Prostate gland (tissue), 2 donors: ENCODE measurements around the gene SEH1L. TPM values are rescaled to one million over a fixed set of nuclear protein-coding genes. Genes with fewer than 3 reads are reported as not detected.

Experiments
- DNase-seq: peaks from one replicate; pipeline ENCODE4 v3.0.0-alpha.2; 2019; ENCODE audit warnings: low spot score
- H3K27ac ChIP-seq, 2 donors: fragments of 200-600 bp; sonication (generic); 2 replicates each; pipeline ENCODE4 v1.5.1; 2017 to 2019
- H3K27me3 ChIP-seq: fragments of 200-600 bp; sonication (generic); replicated peaks from 2 replicates; pipeline ENCODE4 v1.5.1; 2019; ENCODE audit not compliant: insufficient read depth
- H3K36me3 ChIP-seq, 2 donors: fragments of 200-600 bp; sonication (generic); 1 replicate in 1 of 2; 2 replicates in 1 of 2; pipeline versions ENCODE4 v1.5.1 to v1.8.1; 2017 to 2019
- H3K4me1 ChIP-seq: fragments of 200-600 bp; sonication (generic); replicated peaks from 2 replicates; pipeline ENCODE4 v1.5.1; 2019
- H3K4me3 ChIP-seq, 2 donors: fragments of 200-600 bp; sonication (generic); 2 replicates each; pipeline ENCODE4 v1.5.1; 2017 to 2019
- H3K9me3 ChIP-seq: fragments of 200-600 bp; sonication (generic); 2 replicates; pipeline ENCODE4 v1.5.1; 2017
- CTCF ChIP-seq, 4 experiments: fragments of 200-600 bp in 2 of 4; fragments of 450-650 bp in 2 of 4; sonication (generic) in 2 of 4; IDR thresholded peaks; 1 replicate in 3 of 4; 2 replicates in 1 of 4; pipeline ENCODE4 v1.5.1; 2016 to 2019; ENCODE audit warnings: antibody characterized with exemption in 4 of 4, mild to moderate bottlenecking in 2 of 4, moderate library complexity in 2 of 4
- POLR2A ChIP-seq: fragments of 450-650 bp; IDR thresholded peaks from one replicate; pipeline ENCODE4 v1.6.1; 2016; ENCODE audit warnings: antibody characterized with exemption, mild to moderate bottlenecking
- POLR2AphosphoS5 ChIP-seq: sonication (generic); formaldehyde crosslinking; IDR thresholded peaks from one replicate; pipeline ENCODE4 v1.6.1; 2017; ENCODE audit warnings: antibody characterized with exemption
- WGBS: methylation state at CpG from one replicate; pipeline ENCODE4 v1.1.5; 2018; 5-methylcytosine and 5-hydroxymethylcytosine counted together
- intact Hi-C: fragments of 100-400 bp; cut with DNase I; formaldehyde crosslinking; loops from one replicate; pipeline ENCODE4 v1.14.2; 2022
- total RNA-seq, 2 donors: library from RNA; depleted of rRNA; stranded (reverse); fragments of >200 nt; gene quantifications; one replicate each; pipeline ENCODE4 v1.1.0, GENCODE V29; 2016

The SEH1L gene
- total RNA-seq, 2 donors from 2014 or later, result 35.9 to 46.6 TPM

GRCh38 chr18:12939162-12939561 is 8.6 kb upstream of the SEH1L start:
- H3K4me3 ChIP-seq, result no peak overlapping the region
- intact Hi-C loops, result no loop called here
- no peaks in the 10 kb centered on the region for H3K27me3 ChIP-seq
- no peak for TF ChIP-seq CTCF (IDR thresholded peaks at IDR 0.05)
- no peak for TF ChIP-seq POLR2A
- no peak for TF ChIP-seq POLR2AphosphoS5
- H3K27ac ChIP-seq, result no peak overlapping the region
- H3K9me3 ChIP-seq, result no peaks in the 10 kb centered on the region
- no peaks in the 10 kb centered on the region for H3K4me1 ChIP-seq
- WGBS, result 90% methylated on average over 2 of the region's 2 CpGs
- no peak for DNase-seq
- H3K36me3 ChIP-seq, result no peaks in the 10 kb centered on the region

- Histone ChIP-seq H3K36me3 (no peaks in the 10 kb centered on the region), H3K9me3 (no peaks in the 10 kb centered on the region), H3K4me1 (peaks cover 4% of the 10 kb centered on the region), H3K27ac (no peak overlapping the region), H3K27me3 (no peaks in the 10 kb centered on the region), H3K4me3 (no peak overlapping the region)
- DNase-seq, result no peak
- WGBS, result 78% methylated on average over 4 of the region's 4 CpGs
- TF ChIP-seq POLR2AphosphoS5, result no peak
- TF ChIP-seq CTCF (IDR thresholded peaks at IDR 0.05), result no peak
- no peak for TF ChIP-seq POLR2A
- intact Hi-C loops, result loop anchor here (10.0 kb wide), 1 partner anchor 548 kb away; no protein-coding TSS in a partner anchor
These were observed 4.6 kb upstream of the SEH1L start for GRCh38 chr18:12943215-12943614.

- DNase-seq, result peak; percentile 49
- Histone ChIP-seq H3K4me3 (no peak overlapping the region), H3K9me3 (no peaks in the 10 kb centered on the region), H3K36me3 (no peaks in the 10 kb centered on the region), H3K4me1 (peaks cover 4% of the 10 kb centered on the region), H3K27me3 (no peaks in the 10 kb centered on the region), H3K27ac (no peak overlapping the region)
- no peak for TF ChIP-seq CTCF (IDR thresholded peaks at IDR 0.05)
- no peak for TF ChIP-seq POLR2A
- TF ChIP-seq POLR2AphosphoS5, result no peak
- intact Hi-C loops, result loop anchor here (10.0 kb wide), 1 partner anchor 550 kb away; no protein-coding TSS in a partner anchor
- WGBS, result 25% methylated on average over 4 of the region's 4 CpGs
These were observed 3.1 kb upstream of the SEH1L start for GRCh38 chr18:12944709-12945108.

- no peak for DNase-seq
- Histone ChIP-seq H3K27me3 (no peaks in the 10 kb centered on the region), H3K9me3 (no peaks in the 10 kb centered on the region), H3K4me1 (peaks cover 4% of the 10 kb centered on the region), H3K36me3 (no peaks in the 10 kb centered on the region), H3K27ac (peak overlapping the region; percentile 92 to 95), H3K4me3 (peak overlapping the region; percentile 63)
- intact Hi-C loops, result loop anchor here (10.0 kb wide), 1 partner anchor 552 kb away; no protein-coding TSS in a partner anchor
- WGBS, result 5% methylated on average over 15 of the region's 15 CpGs
- TF ChIP-seq CTCF (IDR thresholded peaks at IDR 0.05) (no peak), POLR2AphosphoS5 (no peak), POLR2A (no peak)
These were observed 1.1 kb upstream of the SEH1L start for GRCh38 chr18:12946549-12947284.
